ENCODE results near the gene TAP1. TPM values are rescaled to one million over a fixed set of nuclear protein-coding genes. Genes with fewer than 3 reads are reported as not detected.

The TAP1 gene
- total RNA-seq, 1 experiment from 2014 or later: 12.1 TPM

- H3K79me2 ChIP-seq (ENCODE audit: insufficient read depth, low read length): no peaks in the 10 kb centered on the region
- no peak overlapping the region for H3K4ac ChIP-seq (ENCODE audit: low read depth, low read length)
- no peaks in the 10 kb centered on the region for H3K27me3 ChIP-seq (ENCODE audit: insufficient read depth, low read length)
- no peak overlapping the region for H3K9ac ChIP-seq (ENCODE audit: extremely low read depth, insufficient read length, low read length)
- Mint-ChIP-seq H3K36me3 (ENCODE audit: insufficient read depth in 1 of 3, low read depth in 3 of 3) (peaks cover 0 to 27% (median 11%) of the 10 kb centered on the region in 3 experiments; a peak in 5 of 7 replicates), H3K27ac (no peak overlapping the region), H3K9me3 (no peaks in the 10 kb centered on the region), H3K4me3 (no peak overlapping the region; a peak in 1 of 5 replicates), H3K27me3 (ENCODE audit: low read depth) (peaks cover 29% of the 10 kb centered on the region), H3K4me1 (peaks cover 8 to 9% of the 10 kb centered on the region in 2 experiments)
- no peak overlapping the region for H4K91ac ChIP-seq (ENCODE audit: insufficient read length, low read depth, low read length)
- H2BK20ac ChIP-seq (ENCODE audit: low read depth, low read length, poor library complexity, severe bottlenecking): no peak overlapping the region
- H3K56ac ChIP-seq (ENCODE audit: insufficient read length, low read depth, low read length): no peak overlapping the region
- H2BK5ac ChIP-seq (ENCODE audit: insufficient read length, low read length): no peak overlapping the region
- H2BK15ac ChIP-seq (ENCODE audit: low read depth, low read length): no peak overlapping the region
- peaks cover 17% of the 10 kb centered on the region for H3K23me2 ChIP-seq (ENCODE audit: insufficient read length, low read depth, low read length, poor library complexity, severe bottlenecking)
- no peak for TF ChIP-seq CTCF (conservative IDR thresholded peaks at IDR 0.05)
- no peaks in the 10 kb centered on the region for H4K20me1 ChIP-seq (ENCODE audit: control insufficient read depth, insufficient read depth, insufficient read length)
- H2AK5ac ChIP-seq (ENCODE audit: insufficient read length, low read length): no peak overlapping the region
- no CpG with 5 or more reads among the region's 6 CpGs for WGBS (ENCODE audit: extremely low coverage, insufficient read length, low lambda C conversion rate)
- peaks cover 6% of the 10 kb centered on the region; the same call in 1 of the 2 replicates for H3K4me1 ChIP-seq (ENCODE audit: insufficient read depth, low read length)
- H2BK120ac ChIP-seq (ENCODE audit: low read depth, low read length, poor library complexity, severe bottlenecking): no peak overlapping the region
- no peak overlapping the region for H2BK12ac ChIP-seq (ENCODE audit: insufficient read length, low read depth, low read length)
- H3K27ac ChIP-seq (ENCODE audit: insufficient read length, low read depth, low read length): no peak overlapping the region
- DNase-seq: no peak
- H3K14ac ChIP-seq (ENCODE audit: insufficient read depth, low read length): no peak overlapping the region
- no peak overlapping the region for H3T11ph ChIP-seq (ENCODE audit: low read length)
- no peak overlapping the region for H2AFZ ChIP-seq (ENCODE audit: low read length)
- no peaks in the 10 kb centered on the region for H3K79me1 ChIP-seq (ENCODE audit: insufficient read depth, low read depth, low read length, poor library complexity, severe bottlenecking)
- no peak overlapping the region for H4K5ac ChIP-seq (ENCODE audit: insufficient read length, low read depth, low read length)
- H4K8ac ChIP-seq (replicated peaks; ENCODE audit: insufficient read length, low read depth, low read length): no peak overlapping the region
- no peak overlapping the region for H3K23ac ChIP-seq (ENCODE audit: insufficient read length, low read depth, low read length)
- H3K18ac ChIP-seq (ENCODE audit: insufficient read length, low read depth, low read length): no peak overlapping the region
- no peaks in the 10 kb centered on the region for H3K9me3 ChIP-seq (ENCODE audit: control insufficient read depth, low read depth, low read length)
- H3K4me2 ChIP-seq (ENCODE audit: insufficient read depth, insufficient read length, low read length): no peak overlapping the region
Measured at GRCh38 chr6:32842021-32842650, 11.4 kb downstream of the TAP1 start.
